Immature natural killer cell (primary cell): ENCODE data around the gene NDUFS2. TPM values are rescaled to one million over a fixed set of nuclear protein-coding genes. Genes with fewer than 3 reads are reported as not detected.
A peak's percentile ranks its signal among the peaks of the same experiment; 100 is the strongest.

Source experiments
- DNase-seq, 3 donors: peaks; one replicate each; pipeline ENCODE4 v3.0.0; 2022; ENCODE audit warnings: mixed read lengths in 1 of 3
- H3K27ac Mint-ChIP-seq, 6 donors: one replicate each; pipeline ENCODE4 v1.8.0; 2020; ENCODE audit warnings: mixed read lengths in 6 of 6, mild to moderate bottlenecking in 5 of 6, inconsistent platforms in 4 of 6, moderate library complexity in 3 of 6
- H3K27me3 Mint-ChIP-seq, 3 donors: one replicate each; pipeline ENCODE4 v1.8.0; 2020 to 2021; ENCODE audit warnings: low read depth in 3 of 3, mild to moderate bottlenecking in 3 of 3, mixed read lengths in 3 of 3, moderate library complexity in 3 of 3, inconsistent platforms in 1 of 3
- H3K36me3 Mint-ChIP-seq, 3 donors: one replicate each; pipeline ENCODE4 v1.8.0; 2020; ENCODE audit warnings: mixed read lengths in 3 of 3, inconsistent platforms in 2 of 3, mild to moderate bottlenecking in 2 of 3
- H3K4me1 Mint-ChIP-seq, 2 donors: one replicate each; pipeline ENCODE4 v1.8.0; 2020; ENCODE audit warnings: inconsistent platforms in 2 of 2, mild to moderate bottlenecking in 2 of 2, mixed read lengths in 2 of 2, moderate library complexity in 1 of 2
- H3K4me3 Mint-ChIP-seq, 5 donors: one replicate each; pipeline ENCODE4 v1.8.0; 2020; ENCODE audit warnings: mild to moderate bottlenecking in 5 of 5, mixed read lengths in 5 of 5, inconsistent platforms in 3 of 5, moderate library complexity in 3 of 5
- H3K9me3 Mint-ChIP-seq, 6 donors: one replicate each; pipeline ENCODE4 v1.8.0; 2020; ENCODE audit warnings: mild to moderate bottlenecking in 6 of 6, mixed read lengths in 6 of 6, inconsistent platforms in 4 of 6, moderate library complexity in 3 of 6
- polyA plus RNA-seq, 3 donors: library from polyadenylated mRNA; unstranded; fragments of 300-500 nt; fragmentation: Illumina TruSeq; gene quantifications; one replicate each; pipeline ENCODE4 v1.2.3, GENCODE V29; 2021

Gene NDUFS2
- polyA plus RNA-seq, 3 donors from 2014 or later, result 59.6 to 117 (median 99.1) TPM

- Mint-ChIP-seq H3K36me3 (peaks cover 9 to 29% (median 21%) of the 10 kb centered on the region in 3 donors), H3K4me1 (peaks cover 57 to 75% of the 10 kb centered on the region in 2 donors), H3K27ac (peak overlapping the region; percentile 98 to 100 (median 99)), H3K9me3 (no peaks in the 10 kb centered on the region), H3K4me3 (peak overlapping the region; percentile 94 to 100 (median 100)), H3K27me3 (no peaks in the 10 kb centered on the region)
- no peak for DNase-seq
These were observed 25.6 kb upstream of the NDUFS2 start for GRCh38 chr1:161176468-161177111.

- Mint-ChIP-seq H3K4me1 (peaks cover 64 to 82% of the 10 kb centered on the region in 2 donors), H3K4me3 (peak within 1 kb of the TSS; percentile 94 to 100 (median 100)), H3K9me3 (no peaks in the 10 kb centered on the region), H3K36me3 (peaks cover 4 to 21% (median 14%) of the 10 kb centered on the region in 3 donors), H3K27ac (peak within 1 kb of the TSS; percentile 98 to 100 (median 99)), H3K27me3 (peaks cover 0 to 2% (median 0%) of the 10 kb centered on the region in 3 donors)
- DNase-seq, result peak; percentile 90 to 91 (median 91)
These were observed 24.8 kb upstream of the NDUFS2 start, which contains the start of gene B4GALT3 for GRCh38 chr1:161177112-161177935. B4GALT3 (minus strand) TSS chr1:161177507; CDS start chr1:161176060, 1,447 bp downstream.

- Mint-ChIP-seq H3K4me3 (peak overlapping the region; percentile 94 to 100 (median 100)), H3K4me1 (peaks cover 70 to 82% of the 10 kb centered on the region in 2 donors), H3K27ac (peak overlapping the region; percentile 98 to 100 (median 99)), H3K27me3 (peaks cover 0 to 4% (median 0%) of the 10 kb centered on the region in 3 donors), H3K9me3 (no peaks in the 10 kb centered on the region), H3K36me3 (peaks cover 5 to 16% (median 14%) of the 10 kb centered on the region in 3 donors)
- DNase-seq, result no peak
These were observed 24.3 kb upstream of the NDUFS2 start for GRCh38 chr1:161177936-161178244.

- Mint-ChIP-seq H3K36me3 (peaks cover 2 to 3% (median 3%) of the 10 kb centered on the region in 3 donors), H3K27ac (peak overlapping the region in 5 of 6 donors; percentile 73 to 90 (median 84)), H3K9me3 (no peaks in the 10 kb centered on the region), H3K4me3 (peak overlapping the region in 4 of 5 donors; percentile 21 to 60 (median 41)), H3K27me3 (peaks cover 0 to 7% (median 5%) of the 10 kb centered on the region in 3 donors), H3K4me1 (peaks cover 83 to 92% of the 10 kb centered on the region in 2 donors)
- no peak for DNase-seq
These were observed 22.5 kb upstream of the NDUFS2 start for GRCh38 chr1:161179698-161180097.

- H3K4me3 Mint-ChIP-seq, result peak overlapping the region; percentile 18 to 63 (median 36)
- DNase-seq, result no peak
These were observed 21.5 kb upstream of the NDUFS2 start for GRCh38 chr1:161180639-161181038.

GRCh38 chr1:161182214-161182613 is 20.0 kb upstream of the NDUFS2 start:
- peak; percentile 61 to 70 (median 66) for DNase-seq
- peaks cover 0 to 3% (median 3%) of the 10 kb centered on the region in 3 donors for H3K36me3 Mint-ChIP-seq

More at GRCh38 chr1:161180639-161181038, 21.5 kb upstream of the NDUFS2 start:
- H3K4me1 Mint-ChIP-seq, result peaks cover 84 to 92% of the 10 kb centered on the region in 2 donors
- no peaks in the 10 kb centered on the region for H3K9me3 Mint-ChIP-seq
- H3K27me3 Mint-ChIP-seq, result peaks cover 0 to 13% (median 9%) of the 10 kb centered on the region in 3 donors
- peaks cover 0 to 3% (median 3%) of the 10 kb centered on the region in 3 donors for H3K36me3 Mint-ChIP-seq
- H3K27ac Mint-ChIP-seq, result peak overlapping the region; percentile 67 to 95 (median 88)

GRCh38 chr1:161185282-161185682 is 16.9 kb upstream of the NDUFS2 start:
- Mint-ChIP-seq H3K27me3 (peaks cover 0 to 13% (median 9%) of the 10 kb centered on the region in 3 donors), H3K4me3 (peak overlapping the region; percentile 80 to 85 (median 83)), H3K9me3 (no peaks in the 10 kb centered on the region), H3K36me3 (peaks cover 0 to 3% (median 2%) of the 10 kb centered on the region in 3 donors), H3K27ac (peak overlapping the region; percentile 88 to 94 (median 94)), H3K4me1 (peaks cover 80 to 90% of the 10 kb centered on the region in 2 donors)
- peak; percentile 82 to 87 (median 83) for DNase-seq

More at GRCh38 chr1:161182214-161182613, 20.0 kb upstream of the NDUFS2 start:
- H3K27me3 Mint-ChIP-seq, result peaks cover 0 to 13% (median 9%) of the 10 kb centered on the region in 3 donors
- H3K9me3 Mint-ChIP-seq, result no peaks in the 10 kb centered on the region
- peaks cover 84 to 92% of the 10 kb centered on the region in 2 donors for H3K4me1 Mint-ChIP-seq
- H3K4me3 Mint-ChIP-seq, result peak overlapping the region; percentile 78 to 85 (median 83)
- H3K27ac Mint-ChIP-seq, result peak overlapping the region; percentile 88 to 99 (median 96)

- no peak for DNase-seq
- Mint-ChIP-seq H3K36me3 (peaks cover 0 to 3% (median 0%) of the 10 kb centered on the region in 3 donors), H3K27ac (peak overlapping the region; percentile 88 to 94 (median 94)), H3K27me3 (peaks cover 0 to 13% (median 9%) of the 10 kb centered on the region in 3 donors), H3K4me3 (peak overlapping the region; percentile 80 to 85 (median 83)), H3K4me1 (peaks cover 74 to 85% of the 10 kb centered on the region in 2 donors), H3K9me3 (no peaks in the 10 kb centered on the region)
These were observed 16.3 kb upstream of the NDUFS2 start for GRCh38 chr1:161185732-161186311.

- Mint-ChIP-seq H3K27ac (peak overlapping the region; percentile 88 to 94 (median 94)), H3K4me3 (peak overlapping the region in 4 of 5 donors; percentile 30 to 69 (median 56)), H3K27me3 (peaks cover under 1 to 13% (median 7%) of the 10 kb centered on the region in 3 donors), H3K9me3 (no peaks in the 10 kb centered on the region), H3K4me1 (peaks cover 70 to 75% of the 10 kb centered on the region in 2 donors), H3K36me3 (peaks cover 0 to 3% (median 0%) of the 10 kb centered on the region in 3 donors)
- no peak for DNase-seq
These were observed 14.9 kb upstream of the NDUFS2 start for GRCh38 chr1:161187311-161187710.

GRCh38 chr1:161188381-161188780 is 13.8 kb upstream of the NDUFS2 start:
- Mint-ChIP-seq H3K36me3 (no peaks in the 10 kb centered on the region), H3K4me3 (no peak overlapping the region), H3K9me3 (no peaks in the 10 kb centered on the region), H3K27ac (peak overlapping the region in 5 of 6 donors; percentile 75 to 93 (median 79)), H3K27me3 (peaks cover 2 to 13% (median 4%) of the 10 kb centered on the region in 3 donors), H3K4me1 (peaks cover 72 to 75% of the 10 kb centered on the region in 2 donors)
- DNase-seq, result no peak

GRCh38 chr1:161189036-161189435 is 13.1 kb upstream of the NDUFS2 start:
- no peak for DNase-seq
- H3K27me3 Mint-ChIP-seq, result peaks cover 2 to 10% (median 4%) of the 10 kb centered on the region in 3 donors
- no peaks in the 10 kb centered on the region for H3K36me3 Mint-ChIP-seq
- H3K4me3 Mint-ChIP-seq, result no peak overlapping the region
- peaks cover 71 to 75% of the 10 kb centered on the region in 2 donors for H3K4me1 Mint-ChIP-seq
- no peaks in the 10 kb centered on the region for H3K9me3 Mint-ChIP-seq
- H3K27ac Mint-ChIP-seq, result peak overlapping the region in 5 of 6 donors; percentile 20 to 68 (median 55)

GRCh38 chr1:161190962-161191521 is 11.1 kb upstream of the NDUFS2 start:
- H3K27me3 Mint-ChIP-seq, result peaks cover 0 to 2% (median 0%) of the 10 kb centered on the region in 3 donors
- no peak overlapping the region for H3K4me3 Mint-ChIP-seq
- no peak for DNase-seq
- H3K27ac Mint-ChIP-seq, result no peak overlapping the region
- no peaks in the 10 kb centered on the region for H3K9me3 Mint-ChIP-seq
- peaks cover 70 to 75% of the 10 kb centered on the region in 2 donors for H3K4me1 Mint-ChIP-seq
- no peaks in the 10 kb centered on the region for H3K36me3 Mint-ChIP-seq

- H3K27ac Mint-ChIP-seq, result no peak overlapping the region
- peaks cover 68 to 70% of the 10 kb centered on the region in 2 donors for H3K4me1 Mint-ChIP-seq
- no peak overlapping the region for H3K4me3 Mint-ChIP-seq
These were observed 10.2 kb upstream of the NDUFS2 start for GRCh38 chr1:161191971-161192370.

More at GRCh38 chr1:161191971-161192370, 10.2 kb upstream of the NDUFS2 start:
- no peak for DNase-seq
- Mint-ChIP-seq H3K36me3 (no peaks in the 10 kb centered on the region), H3K27me3 (peaks cover 0 to 2% (median 0%) of the 10 kb centered on the region in 3 donors), H3K9me3 (no peaks in the 10 kb centered on the region)
